GM18909 (cell line): ENCODE results near the gene ASIC2.

Experiments used
- ATAC-seq: cut with Tn5 transposase; IDR thresholded peaks from one replicate; pipeline ENCODE4 v1.9.1; 2021; ENCODE audit warnings: mild to moderate bottlenecking; ENCODE audit not compliant: unreplicated experiment, poor library complexity

ASIC2 gene

DNA sequence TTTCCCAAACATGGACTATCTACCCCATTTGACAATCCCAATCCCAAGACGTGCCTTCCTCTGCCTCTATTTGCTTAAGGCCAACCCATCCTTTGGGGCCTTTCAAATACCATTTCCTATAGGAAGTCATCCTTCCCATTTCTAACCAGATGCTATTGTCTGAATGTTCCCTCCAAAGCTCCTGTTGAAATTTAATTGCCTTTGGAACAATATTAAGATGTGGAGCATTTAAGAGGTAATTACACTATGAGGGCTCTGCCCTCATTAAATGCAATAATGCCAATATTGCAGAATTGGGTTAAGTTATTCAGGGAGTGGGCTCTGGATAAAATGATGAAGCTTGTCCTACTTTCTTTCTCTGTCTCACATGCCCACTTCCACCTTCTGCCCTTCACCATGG is 125.4 kb downstream of the ASIC2 start:
- ATAC-seq, result no peak

DNA sequence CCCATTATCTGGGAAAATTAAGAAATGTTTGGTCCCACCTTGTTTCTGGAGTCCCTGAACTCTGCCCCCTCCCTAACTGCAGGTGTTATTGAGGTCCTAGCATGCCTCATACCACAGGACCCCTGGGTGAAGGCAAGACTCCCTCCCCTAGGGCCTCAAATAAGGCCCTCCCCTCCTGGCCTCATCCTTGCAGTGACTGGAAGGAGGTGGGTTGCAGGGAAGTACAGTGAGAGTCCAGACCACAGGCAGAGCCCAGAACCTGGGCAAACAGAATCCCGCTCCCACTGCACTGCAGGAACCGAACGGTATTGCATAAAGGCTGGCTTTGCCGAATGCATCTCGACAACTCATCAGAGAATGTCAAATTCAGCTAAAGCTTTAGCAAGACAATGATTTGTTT is 126.6 kb downstream of the ASIC2 start:
- no peak for ATAC-seq

GRCh38 chr17:33164169-33164881 is 128.8 kb downstream of the ASIC2 start:
- ATAC-seq, result no peak

- ATAC-seq, result no peak
Observed at GRCh38 chr17:33163533-33164168, 129.4 kb downstream of the ASIC2 start.

DNA sequence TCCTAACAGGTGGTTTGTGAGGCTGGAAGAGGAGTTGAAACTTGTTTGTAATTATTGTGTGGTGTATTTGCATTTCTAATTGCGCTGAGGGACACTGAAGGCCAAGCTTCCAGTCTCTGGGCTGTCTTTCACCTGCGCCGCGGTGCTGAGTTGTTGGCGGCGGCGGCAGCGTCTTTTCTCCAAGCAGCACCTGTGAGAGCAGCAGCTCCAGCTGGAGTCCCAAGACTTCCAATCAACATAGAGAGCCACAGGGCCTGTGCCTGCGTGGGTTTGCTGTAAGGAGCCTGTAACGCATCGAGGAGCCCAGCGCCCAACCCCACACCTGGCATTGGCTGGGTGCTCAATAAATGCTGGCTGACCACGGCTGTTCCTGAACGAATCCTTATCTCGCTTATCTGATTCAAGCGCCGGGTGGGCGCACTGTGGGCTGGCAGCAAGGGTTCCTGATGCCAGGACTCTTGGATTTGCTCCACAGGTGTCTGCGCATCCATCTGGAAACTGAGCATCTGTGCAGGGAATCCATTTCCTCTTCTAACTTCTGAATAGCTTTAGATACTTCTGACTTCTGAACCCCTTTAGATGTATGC is 138.1 kb downstream of the ASIC2 start:
- ATAC-seq, result no peak

DNA sequence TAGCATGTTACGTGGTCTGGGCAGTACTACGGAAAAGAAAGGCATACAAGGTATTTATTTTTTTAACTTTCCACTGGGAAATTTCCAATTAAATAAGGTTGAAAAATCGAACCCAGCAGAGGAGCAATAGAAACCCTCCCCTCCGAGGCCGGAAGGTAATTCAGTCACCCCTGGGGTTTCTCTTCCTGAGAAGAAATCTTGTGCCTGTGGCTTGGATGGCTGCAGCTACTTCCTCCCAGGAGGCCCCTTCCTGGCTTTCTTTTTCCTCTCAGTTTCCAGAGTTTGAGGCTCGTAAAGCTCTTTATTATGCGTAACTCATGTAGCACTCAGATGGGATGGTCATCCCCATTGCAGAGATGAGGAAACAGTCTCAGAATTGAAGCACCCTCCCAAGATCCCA is 140.3 kb downstream of the ASIC2 start:
- no peak for ATAC-seq

DNA sequence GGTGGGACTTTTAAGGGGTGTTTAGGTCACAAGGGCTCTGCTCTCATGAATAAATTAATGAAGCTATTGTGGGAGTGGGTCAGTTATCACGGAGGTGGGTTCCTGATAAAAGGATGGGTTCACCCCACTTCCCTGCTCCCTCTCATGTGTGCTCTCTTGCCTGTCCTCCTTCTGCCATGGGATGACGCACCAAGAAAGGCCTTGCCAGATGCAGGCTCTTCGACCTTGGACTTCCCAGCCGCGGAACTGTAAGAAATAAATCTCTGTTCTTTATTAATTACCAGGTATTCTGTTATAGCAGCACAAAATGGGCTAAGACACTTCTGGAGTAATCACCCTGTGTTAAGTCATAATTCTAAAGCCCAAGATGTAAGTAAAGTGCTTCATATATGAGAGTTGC is 141.5 kb downstream of the ASIC2 start:
- no peak for ATAC-seq

- ATAC-seq, result no peak
Observed at GRCh38 chr17:33145941-33146340, 147.2 kb downstream of the ASIC2 start.

GRCh38 chr17:33144837-33145236 is 148.3 kb downstream of the ASIC2 start:
- no peak for ATAC-seq

- no peak for ATAC-seq
Observed at GRCh38 chr17:33142705-33143299, 150.3 kb downstream of the ASIC2 start.

DNA sequence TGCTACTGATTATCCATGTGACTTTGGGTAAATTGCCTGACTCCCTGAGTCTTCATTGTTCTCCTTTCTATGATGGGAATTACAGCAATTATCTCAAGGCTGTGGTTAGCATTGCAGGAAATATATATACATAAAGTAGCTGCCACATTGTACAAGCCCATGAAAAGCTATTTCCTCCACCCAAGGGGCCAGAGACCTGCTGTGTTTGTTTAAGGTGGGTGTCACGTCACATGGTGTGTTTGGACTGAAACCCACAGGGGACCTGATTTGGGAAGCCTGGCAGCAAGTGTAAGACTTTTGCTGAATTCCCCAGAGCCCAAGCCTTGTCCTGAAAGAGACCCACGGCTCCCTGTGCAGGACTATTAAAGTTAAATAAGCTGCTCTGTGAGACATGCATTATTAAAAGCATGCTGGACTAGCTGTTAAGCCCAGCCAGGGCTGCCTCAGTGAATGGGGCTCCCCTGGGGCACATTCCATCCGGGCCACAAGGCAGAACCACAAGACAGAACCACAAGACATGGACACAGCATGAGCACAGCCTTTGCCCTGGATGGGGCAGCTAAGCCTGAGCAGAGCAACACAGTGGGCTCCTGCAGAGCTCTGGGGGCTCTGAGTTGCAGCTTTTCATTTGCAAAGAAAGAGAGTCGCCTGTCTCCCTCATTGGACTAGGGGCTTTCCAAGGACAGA is 152.5 kb downstream of the ASIC2 start:
- no peak for ATAC-seq

GRCh38 chr17:33138627-33139026 is 154.5 kb downstream of the ASIC2 start:
- no peak for ATAC-seq

- no peak for ATAC-seq
Observed at GRCh38 chr17:33137426-33137825, 155.7 kb downstream of the ASIC2 start.

DNA sequence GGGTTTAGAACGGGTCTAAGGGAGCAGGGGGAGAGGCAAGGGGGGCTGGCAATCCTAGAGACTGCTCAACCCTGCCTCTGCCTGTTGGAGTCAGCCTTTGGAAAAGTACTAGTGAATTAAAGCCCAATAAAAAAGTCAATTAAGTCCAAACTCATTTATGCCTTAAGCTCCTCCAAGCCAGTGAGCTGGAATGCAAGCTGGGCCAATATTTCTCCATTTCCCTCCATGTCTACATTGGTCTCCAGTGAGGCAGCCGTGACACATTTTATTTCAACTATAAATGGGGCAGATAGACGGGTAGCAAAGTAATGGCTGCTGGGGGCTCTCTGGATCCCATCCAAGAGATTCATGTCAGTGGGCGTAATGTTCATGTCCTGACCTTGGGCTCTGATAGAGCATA is 157.4 kb downstream of the ASIC2 start:
- ATAC-seq, result no peak

DNA sequence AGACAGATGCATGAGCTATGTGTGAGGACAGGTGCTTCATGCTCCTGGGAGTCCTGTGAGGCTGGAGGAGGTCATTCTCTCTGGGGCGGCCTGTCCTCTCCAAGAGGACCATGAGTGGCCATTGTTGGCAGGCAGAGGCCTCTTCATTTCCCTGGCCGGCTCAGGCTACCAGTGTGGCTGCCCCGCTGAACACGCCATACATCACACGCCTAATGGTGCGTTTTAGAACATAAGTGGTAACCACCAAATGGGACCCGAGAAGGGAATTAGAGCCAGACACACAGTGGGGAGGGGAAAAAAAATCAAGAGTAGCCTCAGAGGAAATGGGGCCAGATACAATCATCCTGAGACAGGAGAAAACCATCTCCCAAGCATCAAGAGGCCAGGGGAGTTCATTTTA is 161.5 kb downstream of the ASIC2 start:
- ATAC-seq, result no peak

- ATAC-seq, result no peak
Observed at GRCh38 chr17:33127706-33128105, 165.4 kb downstream of the ASIC2 start.

- no peak for ATAC-seq
Observed at GRCh38 chr17:33126086-33126485, 167.0 kb downstream of the ASIC2 start.

- no peak for ATAC-seq
Observed at GRCh38 chr17:33125552-33125950, 167.5 kb downstream of the ASIC2 start.

GRCh38 chr17:33124871-33125551 is 168.1 kb downstream of the ASIC2 start:
- ATAC-seq, result no peak

GRCh38 chr17:33124185-33124584 is 168.9 kb downstream of the ASIC2 start:
- ATAC-seq, result no peak
